ENCODE results near the gene POLR1A. TPM values are rescaled to one million over a fixed set of nuclear protein-coding genes. Genes with fewer than 3 reads are reported as not detected.

The POLR1A gene
- total RNA-seq, 1 experiment from 2014 or later, result 62.7 TPM

DNA sequence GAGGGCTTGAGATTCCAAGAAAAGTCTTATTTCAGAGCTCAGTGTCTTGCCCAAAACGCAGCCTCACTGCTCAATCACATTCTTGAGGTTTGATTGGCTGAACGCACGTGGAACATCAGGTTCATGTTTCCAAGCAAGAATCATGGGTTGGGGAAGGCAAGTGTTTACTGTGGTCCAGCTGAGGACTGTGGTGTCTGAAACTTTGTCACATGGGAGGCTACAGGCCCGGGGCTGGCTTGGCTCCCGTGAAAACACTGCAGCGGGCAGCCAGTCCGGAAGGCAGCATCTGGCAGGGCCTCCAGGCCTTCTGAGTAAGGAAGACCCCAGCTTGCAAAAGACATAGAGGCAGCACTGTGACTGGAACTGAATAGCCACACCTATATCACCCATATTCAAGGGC is 84.7 kb downstream of the POLR1A start:
- H3K27me3 Mint-ChIP-seq (ENCODE audit: low read depth), result peaks cover 7% of the 10 kb centered on the region
- Histone ChIP-seq H3K23me2 (ENCODE audit: insufficient read length, low read depth, low read length, poor library complexity, severe bottlenecking) (no peaks in the 10 kb centered on the region), H4K5ac (ENCODE audit: insufficient read length, low read depth, low read length) (no peak overlapping the region), H2BK15ac (ENCODE audit: low read depth, low read length) (no peak overlapping the region), H2BK20ac (ENCODE audit: low read depth, low read length, poor library complexity, severe bottlenecking) (no peak overlapping the region), H4K91ac (ENCODE audit: insufficient read length, low read depth, low read length) (no peak overlapping the region), H3K9ac (ENCODE audit: extremely low read depth, insufficient read length, low read length) (no peak overlapping the region), H4K8ac (replicated peaks; ENCODE audit: insufficient read length, low read depth, low read length) (no peak overlapping the region), H4K20me1 (ENCODE audit: control insufficient read depth, insufficient read depth, insufficient read length) (no peaks in the 10 kb centered on the region), H2AFZ (ENCODE audit: low read length) (no peak overlapping the region), H3K4ac (ENCODE audit: low read depth, low read length) (no peak overlapping the region), H3K18ac (ENCODE audit: insufficient read length, low read depth, low read length) (no peak overlapping the region), H3K23ac (ENCODE audit: insufficient read length, low read depth, low read length) (no peak overlapping the region), H3K4me2 (ENCODE audit: insufficient read depth, insufficient read length, low read length) (no peak overlapping the region), H3K79me2 (ENCODE audit: insufficient read depth, low read length) (no peaks in the 10 kb centered on the region), H3K14ac (ENCODE audit: insufficient read depth, low read length) (no peak overlapping the region), H2AK5ac (ENCODE audit: insufficient read length, low read length) (no peak overlapping the region), H3K27me3 (ENCODE audit: insufficient read depth, low read length) (no peaks in the 10 kb centered on the region), H3K9me3 (ENCODE audit: control insufficient read depth, low read depth, low read length) (no peaks in the 10 kb centered on the region), H3K27ac (ENCODE audit: insufficient read length, low read depth, low read length) (no peak overlapping the region), H2BK12ac (ENCODE audit: insufficient read length, low read depth, low read length) (no peak overlapping the region), H2BK5ac (ENCODE audit: insufficient read length, low read length) (no peak overlapping the region), H3K4me1 (ENCODE audit: insufficient read depth, low read length) (no peaks in the 10 kb centered on the region), H3K56ac (ENCODE audit: insufficient read length, low read depth, low read length) (no peak overlapping the region), H3K79me1 (ENCODE audit: insufficient read depth, low read depth, low read length, poor library complexity, severe bottlenecking) (no peaks in the 10 kb centered on the region), H2BK120ac (ENCODE audit: low read depth, low read length, poor library complexity, severe bottlenecking) (no peak overlapping the region), H3T11ph (ENCODE audit: low read length) (no peak overlapping the region)
- H3K27ac Mint-ChIP-seq, result no peak overlapping the region
- H3K4me3 Mint-ChIP-seq, result no peak overlapping the region
- peaks cover 7 to 20% (median 15%) of the 10 kb centered on the region in 3 experiments; a peak in 6 of 7 replicates for H3K36me3 Mint-ChIP-seq (ENCODE audit: insufficient read depth in 1 of 3, low read depth in 3 of 3)
- H3K9me3 Mint-ChIP-seq, result no peaks in the 10 kb centered on the region
- no CpG with 5 or more reads among the region's 7 CpGs for WGBS (ENCODE audit: extremely low coverage, insufficient read length, low lambda C conversion rate)
- TF ChIP-seq, protein P1, sequence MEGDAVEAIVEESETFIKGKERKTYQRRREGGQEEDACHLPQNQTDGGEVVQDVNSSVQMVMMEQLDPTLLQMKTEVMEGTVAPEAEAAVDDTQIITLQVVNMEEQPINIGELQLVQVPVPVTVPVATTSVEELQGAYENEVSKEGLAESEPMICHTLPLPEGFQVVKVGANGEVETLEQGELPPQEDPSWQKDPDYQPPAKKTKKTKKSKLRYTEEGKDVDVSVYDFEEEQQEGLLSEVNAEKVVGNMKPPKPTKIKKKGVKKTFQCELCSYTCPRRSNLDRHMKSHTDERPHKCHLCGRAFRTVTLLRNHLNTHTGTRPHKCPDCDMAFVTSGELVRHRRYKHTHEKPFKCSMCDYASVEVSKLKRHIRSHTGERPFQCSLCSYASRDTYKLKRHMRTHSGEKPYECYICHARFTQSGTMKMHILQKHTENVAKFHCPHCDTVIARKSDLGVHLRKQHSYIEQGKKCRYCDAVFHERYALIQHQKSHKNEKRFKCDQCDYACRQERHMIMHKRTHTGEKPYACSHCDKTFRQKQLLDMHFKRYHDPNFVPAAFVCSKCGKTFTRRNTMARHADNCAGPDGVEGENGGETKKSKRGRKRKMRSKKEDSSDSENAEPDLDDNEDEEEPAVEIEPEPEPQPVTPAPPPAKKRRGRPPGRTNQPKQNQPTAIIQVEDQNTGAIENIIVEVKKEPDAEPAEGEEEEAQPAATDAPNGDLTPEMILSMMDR (conservative IDR thresholded peaks at IDR 0.05), result no peak
- no peak for DNase-seq
- H3K4me1 Mint-ChIP-seq, result 0 out of 4 replicates have a peak, but pooled peaks cover 0 to 2% of the 10 kb centered on the region in 2 experiments
